Measurements from ENCODE around the gene ASTN2.
"Not testable (repeated sequence)": the region's sequence is repeated elsewhere in the genome, so short reads cannot be mapped to it uniquely, and the experiment has no call there.

The ASTN2 gene

GRCh38 chr9:116461632-116462031 is 953.2 kb downstream of the ASTN2 start:
- DNase-seq (ENCODE audit: low read depth in 2 of 2) = no peak

DNA sequence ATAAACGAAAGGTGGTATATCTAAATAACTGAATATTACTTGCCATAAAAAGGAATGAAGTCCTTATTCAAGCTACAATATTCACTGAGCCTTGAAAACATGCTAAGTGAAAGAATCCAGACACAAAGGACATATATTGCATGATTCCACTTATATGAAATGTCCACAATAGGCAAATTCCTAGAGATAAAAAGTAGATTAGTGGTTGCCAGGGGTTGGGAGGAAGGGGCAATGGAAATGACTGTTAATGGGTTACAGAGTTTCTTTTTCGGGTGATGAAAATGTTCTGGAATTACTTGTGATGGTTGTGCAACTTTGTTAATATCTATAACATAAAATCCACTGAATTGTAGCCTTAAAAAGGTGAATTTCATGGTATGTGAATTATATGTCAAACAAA is 954.8 kb downstream of the ASTN2 start:
- DNase-seq (ENCODE audit: low read depth in 2 of 2) = no peak

GRCh38 chr9:116459576-116459975 is 955.3 kb downstream of the ASTN2 start:
- no peak for DNase-seq (ENCODE audit: low read depth in 2 of 2)

DNA sequence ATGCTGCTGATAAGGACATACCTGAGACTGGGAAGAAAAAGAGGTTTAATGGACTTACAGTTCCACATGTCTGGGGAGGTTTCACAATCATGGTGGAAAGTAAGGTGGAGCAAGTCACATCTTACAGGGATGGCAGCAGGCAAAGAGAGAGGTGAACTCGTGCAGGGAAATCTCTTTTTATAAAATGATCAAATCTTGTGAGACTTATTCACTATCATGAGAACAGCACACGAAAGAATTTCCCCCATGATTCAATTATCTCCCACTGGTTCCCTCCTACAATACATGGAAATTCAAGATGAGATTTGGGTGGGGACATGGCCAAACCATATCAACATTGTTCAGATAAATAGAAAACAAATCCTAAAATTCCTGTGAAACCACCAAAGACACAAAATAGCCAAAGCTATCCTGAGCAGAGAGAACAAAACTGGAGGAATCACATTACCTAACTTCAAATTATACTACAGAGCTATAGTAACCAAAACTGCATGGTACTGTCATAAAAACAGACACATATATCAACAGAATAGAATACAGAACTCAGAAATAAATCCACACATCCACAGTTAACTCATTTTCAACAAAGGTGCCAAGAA is 958.3 kb downstream of the ASTN2 start:
- no peak for DNase-seq (ENCODE audit: low read depth in 2 of 2)

- DNase-seq (ENCODE audit: low read depth in 2 of 2) = not testable (repeated sequence)
Observed at GRCh38 chr9:116454539-116454938, 960.3 kb downstream of the ASTN2 start.

DNA sequence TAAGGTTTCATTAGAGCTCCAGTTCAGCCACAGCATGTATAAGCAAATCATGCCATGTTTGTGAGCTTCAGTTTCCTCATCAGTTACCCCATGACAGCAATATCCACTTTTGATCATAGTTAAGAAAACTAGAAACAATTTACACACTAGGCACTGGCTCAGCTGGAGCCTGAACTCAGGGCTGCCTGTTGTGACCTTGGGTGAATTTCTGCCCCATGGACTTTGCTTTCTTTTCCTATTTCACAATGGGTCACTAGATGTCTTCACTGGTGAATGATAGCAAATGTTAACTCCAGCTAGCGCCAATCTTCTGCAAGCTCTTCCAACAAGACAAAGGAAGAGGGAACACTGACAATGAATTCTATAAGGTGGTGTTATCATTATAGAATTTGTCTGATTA is 961.1 kb downstream of the ASTN2 start:
- DNase-seq (ENCODE audit: low read depth in 2 of 2) = no peak

DNA sequence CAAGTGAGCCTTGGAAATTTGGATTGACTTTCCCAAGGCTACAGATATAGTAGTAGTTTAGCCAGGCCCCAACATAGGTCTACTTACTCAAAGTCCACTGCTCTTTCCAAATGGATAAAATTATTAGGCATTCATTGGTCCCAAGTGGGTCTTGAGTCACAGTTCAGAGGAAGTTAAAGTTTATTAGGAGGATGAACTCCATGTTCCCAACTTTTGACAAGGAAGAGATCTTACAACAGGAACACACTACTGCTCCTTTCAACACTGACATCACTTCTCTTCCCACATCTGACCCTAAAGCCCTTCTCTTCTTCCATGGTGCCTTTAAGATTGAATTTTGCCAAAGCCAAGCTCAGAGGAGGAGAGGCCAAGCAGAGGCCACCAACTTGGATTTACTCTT is 962.2 kb downstream of the ASTN2 start:
- DNase-seq (ENCODE audit: low read depth in 2 of 2) = no peak

GRCh38 chr9:116452227-116452626 is 962.6 kb downstream of the ASTN2 start:
- no peak for DNase-seq (ENCODE audit: low read depth in 2 of 2)

GRCh38 chr9:116451500-116452115 is 963.2 kb downstream of the ASTN2 start:
- no peak for DNase-seq (ENCODE audit: low read depth in 2 of 2)

DNA sequence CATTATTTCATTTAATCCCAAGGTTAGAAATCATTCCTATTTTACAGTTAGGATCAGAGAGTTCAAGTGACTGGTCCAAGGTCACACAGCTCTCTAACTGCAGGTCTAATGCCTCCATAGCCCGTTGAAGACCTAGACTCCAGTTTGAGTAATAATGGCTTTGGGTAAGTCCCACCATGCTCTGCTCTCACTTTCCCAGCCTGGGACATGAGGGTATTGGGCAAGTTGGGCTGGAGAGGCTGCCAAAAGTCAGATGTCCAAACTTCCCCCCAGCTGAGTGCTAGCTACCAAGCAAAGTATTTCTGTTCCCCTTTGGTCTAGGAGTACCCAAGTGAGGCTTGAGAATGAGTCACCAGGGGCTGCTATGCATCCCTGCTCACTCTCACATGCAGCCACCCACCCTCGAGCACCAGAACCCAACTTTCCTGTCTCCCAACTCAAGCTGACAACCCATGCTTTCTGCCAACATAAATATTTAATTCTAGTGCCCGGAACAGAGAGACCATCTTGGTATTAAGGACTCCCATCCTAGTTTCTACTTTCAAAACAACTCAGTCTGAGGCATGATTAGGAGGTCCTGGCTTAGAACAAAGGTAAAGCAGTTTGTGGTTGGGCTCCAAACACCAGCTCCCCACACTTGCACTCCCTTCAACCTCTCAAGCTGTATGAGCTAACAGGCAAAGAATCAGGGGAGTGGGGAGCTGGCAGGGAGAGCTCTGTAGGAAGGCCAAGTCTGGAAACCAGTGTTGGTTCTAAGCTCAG is 964.3 kb downstream of the ASTN2 start:
- DNase-seq (ENCODE audit: low read depth in 2 of 2) = no peak

- no peak for DNase-seq (ENCODE audit: low read depth in 2 of 2)
Observed at GRCh38 chr9:116449949-116450348, 964.9 kb downstream of the ASTN2 start.

GRCh38 chr9:116448431-116448830 is 966.4 kb downstream of the ASTN2 start:
- DNase-seq (ENCODE audit: low read depth in 2 of 2) = no peak

DNA sequence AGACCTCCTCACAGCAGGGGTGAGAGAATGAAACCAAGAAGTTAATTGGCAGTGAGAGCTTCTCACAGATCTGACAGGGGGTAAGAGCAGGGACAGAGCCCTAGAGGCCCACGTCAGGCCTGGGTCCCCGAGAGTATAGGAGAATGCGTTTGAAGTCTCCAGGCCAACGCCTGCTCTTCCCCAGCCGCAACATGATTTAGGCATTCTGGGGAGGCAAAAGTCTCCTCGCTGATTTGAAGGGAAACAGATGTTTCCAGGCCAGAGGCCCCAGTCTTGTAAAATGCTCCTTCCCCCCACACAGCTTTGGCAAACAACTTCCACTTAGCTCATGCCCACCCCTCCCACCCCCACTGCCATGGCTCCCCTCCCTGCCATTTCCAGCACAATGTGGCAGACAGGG is 966.9 kb downstream of the ASTN2 start:
- DNase-seq (ENCODE audit: low read depth in 2 of 2) = no peak

GRCh38 chr9:116442528-116442927 is 972.3 kb downstream of the ASTN2 start:
- no peak for DNase-seq (ENCODE audit: low read depth in 2 of 2)

DNA sequence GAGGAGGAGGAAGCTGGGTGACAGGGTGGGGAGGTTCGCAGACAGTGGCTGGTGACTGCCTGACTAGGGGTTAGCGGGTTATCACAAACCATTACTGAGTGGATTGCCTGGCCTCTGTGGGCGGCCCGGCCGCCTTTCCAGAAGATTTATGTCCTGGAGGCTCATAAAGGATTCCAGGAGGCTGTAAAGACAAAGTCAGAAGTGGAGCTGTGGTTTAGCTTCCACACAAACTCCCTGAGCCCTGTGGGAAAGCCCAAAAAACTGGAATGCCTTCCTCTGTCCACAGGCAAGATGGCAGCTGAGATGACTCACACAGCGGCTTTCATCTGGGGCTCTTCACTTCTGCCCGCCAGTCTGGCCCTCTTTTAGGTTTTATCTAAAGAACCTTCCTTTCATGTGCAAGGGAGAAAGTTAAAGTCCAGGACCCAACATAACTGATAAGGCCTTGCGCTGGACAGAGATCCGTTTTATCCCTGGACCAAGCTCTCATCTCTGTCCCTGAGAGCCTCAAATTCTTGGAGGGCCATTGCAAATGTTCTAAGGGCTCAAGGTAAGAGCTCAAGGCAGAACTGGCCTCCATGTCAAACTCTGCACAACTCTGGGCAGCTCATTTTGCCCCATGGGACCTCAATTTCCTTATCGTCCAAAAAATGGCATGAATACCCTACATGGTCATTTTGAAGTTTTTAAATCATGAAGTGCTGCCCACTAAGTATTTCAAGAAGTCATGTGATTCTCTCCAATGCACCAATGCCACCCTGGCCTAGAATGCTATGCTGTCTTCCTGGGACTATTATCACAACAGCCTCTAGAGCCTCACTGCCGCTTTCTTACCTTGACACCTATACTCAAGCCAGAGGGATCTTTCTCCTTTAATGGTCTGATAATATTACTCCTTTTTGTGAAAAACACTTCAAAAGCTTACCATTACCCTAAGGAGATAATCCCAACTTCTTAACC is 977.2 kb downstream of the ASTN2 start:
- no peak for DNase-seq (ENCODE audit: low read depth in 2 of 2)

GRCh38 chr9:116436121-116436520 is 978.7 kb downstream of the ASTN2 start:
- no peak for DNase-seq (ENCODE audit: low read depth in 2 of 2)

- DNase-seq (ENCODE audit: low read depth in 2 of 2) = no peak
Observed at GRCh38 chr9:116435706-116436105, 979.2 kb downstream of the ASTN2 start.

DNA sequence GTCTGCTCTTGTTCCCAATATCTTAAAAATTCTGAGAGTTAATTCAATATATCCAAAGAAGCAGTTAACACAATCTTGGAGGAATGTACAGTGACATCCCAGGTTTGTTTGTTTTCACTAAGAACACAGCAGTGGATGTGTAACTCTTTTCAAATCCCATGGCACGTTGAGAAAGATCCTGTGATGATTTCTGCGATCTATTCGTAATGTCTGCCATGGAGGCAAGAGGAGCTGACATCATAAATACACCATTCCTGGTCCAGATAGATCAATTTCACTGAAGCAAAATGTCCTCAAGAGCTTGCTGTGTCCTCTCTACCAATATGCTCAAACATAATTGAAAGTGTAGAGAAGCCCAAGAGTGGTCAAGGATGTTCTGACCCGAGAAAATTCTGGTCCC is 980.5 kb downstream of the ASTN2 start:
- DNase-seq (ENCODE audit: low read depth in 2 of 2) = no peak

DNA sequence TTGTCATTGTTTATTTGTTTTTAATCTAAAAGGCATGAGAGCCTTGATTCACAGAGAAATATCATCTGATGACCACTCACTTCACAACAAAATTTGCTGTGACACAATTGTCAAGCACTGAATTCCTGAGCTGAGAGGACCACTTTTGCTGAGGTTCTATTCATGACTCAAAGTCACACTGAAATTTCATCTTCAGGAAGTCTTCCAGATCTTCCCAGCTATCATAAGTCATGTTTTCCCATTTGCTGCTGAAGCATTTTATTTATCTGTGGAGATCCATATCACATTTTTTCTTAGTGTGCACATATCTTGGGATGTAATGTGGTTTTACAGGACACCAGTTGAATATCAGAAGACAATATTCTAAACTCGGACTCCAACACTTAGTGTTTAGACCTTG is 982.8 kb downstream of the ASTN2 start:
- no peak for DNase-seq (ENCODE audit: low read depth in 2 of 2)

GRCh38 chr9:116430849-116431248 is 984.0 kb downstream of the ASTN2 start:
- no peak for DNase-seq (ENCODE audit: low read depth in 2 of 2)

GRCh38 chr9:116425244-116425643 is 989.6 kb downstream of the ASTN2 start:
- DNase-seq (ENCODE audit: low read depth in 2 of 2) = no peak

GRCh38 chr9:116423149-116423548 is 991.7 kb downstream of the ASTN2 start:
- no peak for DNase-seq (ENCODE audit: low read depth in 2 of 2)
